Mucosa of descending colon (tissue), 3 donors: ENCODE results near the gene SMARCA2. TPM values are rescaled to one million over a fixed set of nuclear protein-coding genes. Genes with fewer than 3 reads are reported as not detected.

ENCODE experiments used
- ATAC-seq: fragments of 200-7000 bp; cut with Tn5 transposase; one replicate; pipeline ENCODE4 v1.9.1; 2020; ENCODE audit warnings: mild to moderate bottlenecking, moderate library complexity
- DNase-seq, 3 donors: peaks; one replicate each; pipeline ENCODE4 v3.0.0-alpha.2; 2020
- H3K36me3 ChIP-seq: fragments of 200-600 bp; one replicate; pipeline ENCODE4 v1.8.0; 2021; ENCODE audit warnings: low read depth, mild to moderate bottlenecking
- H3K4me1 ChIP-seq: fragments of 200-600 bp; one replicate; pipeline ENCODE4 v1.8.0; 2021; ENCODE audit warnings: low read depth, mild to moderate bottlenecking
- H3K4me3 ChIP-seq: fragments of 200-600 bp; one replicate; pipeline ENCODE4 v1.8.0; 2021; ENCODE audit warnings: mild to moderate bottlenecking
- H3K9me3 ChIP-seq: fragments of 200-600 bp; one replicate; pipeline ENCODE4 v1.8.0; 2021; ENCODE audit warnings: mild to moderate bottlenecking
- intact Hi-C, 2 donors: fragments of 100-400 bp; cut with DNase I in 1 of 2; cut with micrococcal nuclease in 1 of 2; formaldehyde crosslinking; loops; one replicate each; pipeline versions ENCODE4 v1.11.0 to v1.11.1; 2022; cut with DNase I, micrococcal nuclease
- total RNA-seq, 3 donors: library from RNA; stranded (reverse); fragmentation: NEBNext Ultra II Directional in 2 of 3; extraction: Animal tissue kit (Norgen Biotek cat#: 25700) in 2 of 3; gene quantifications; one replicate each; pipeline versions ENCODE4 v1.2.1 to v1.2.4, GENCODE V29; 2021 to 2023
- TF ChIP-seq, protein P1 (sequence below): fragments of 200-600 bp; IDR thresholded peaks from one replicate; pipeline ENCODE4 v1.8.0; 2022; ENCODE audit warnings: antibody characterized with exemption, mild to moderate bottlenecking
- donor health status: DM: no; HTN: no; CAD: no; lungs with moderate emphysema.
- donor health status: DM: no; HTN: no; CAD: no.
- donor health status: DM: no; HTN: yes; CAD: no.

SMARCA2 gene
- total RNA-seq, 3 donors from 2014 or later, result 105 to 131 (median 117) TPM

- peak; percentile 55 for ATAC-seq
- H3K36me3 ChIP-seq, result no peaks in the 10 kb centered on the region
- no peaks in the 10 kb centered on the region for H3K9me3 ChIP-seq
- peak; percentile 84 to 89 (median 89) for DNase-seq
- peaks cover 28% of the 10 kb centered on the region for H3K4me1 ChIP-seq
- TF ChIP-seq, protein P1, sequence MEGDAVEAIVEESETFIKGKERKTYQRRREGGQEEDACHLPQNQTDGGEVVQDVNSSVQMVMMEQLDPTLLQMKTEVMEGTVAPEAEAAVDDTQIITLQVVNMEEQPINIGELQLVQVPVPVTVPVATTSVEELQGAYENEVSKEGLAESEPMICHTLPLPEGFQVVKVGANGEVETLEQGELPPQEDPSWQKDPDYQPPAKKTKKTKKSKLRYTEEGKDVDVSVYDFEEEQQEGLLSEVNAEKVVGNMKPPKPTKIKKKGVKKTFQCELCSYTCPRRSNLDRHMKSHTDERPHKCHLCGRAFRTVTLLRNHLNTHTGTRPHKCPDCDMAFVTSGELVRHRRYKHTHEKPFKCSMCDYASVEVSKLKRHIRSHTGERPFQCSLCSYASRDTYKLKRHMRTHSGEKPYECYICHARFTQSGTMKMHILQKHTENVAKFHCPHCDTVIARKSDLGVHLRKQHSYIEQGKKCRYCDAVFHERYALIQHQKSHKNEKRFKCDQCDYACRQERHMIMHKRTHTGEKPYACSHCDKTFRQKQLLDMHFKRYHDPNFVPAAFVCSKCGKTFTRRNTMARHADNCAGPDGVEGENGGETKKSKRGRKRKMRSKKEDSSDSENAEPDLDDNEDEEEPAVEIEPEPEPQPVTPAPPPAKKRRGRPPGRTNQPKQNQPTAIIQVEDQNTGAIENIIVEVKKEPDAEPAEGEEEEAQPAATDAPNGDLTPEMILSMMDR, result no peak
- intact Hi-C loops, result no loop called here
- H3K4me3 ChIP-seq, result peak overlapping the region; percentile 64
These were observed 1.5 kb downstream of the SMARCA2 start for GRCh38 chr9:2016408-2017330.

GRCh38 chr9:2017331-2018161 lies 2.4 kb downstream of the SMARCA2 start:
- TF ChIP-seq, protein P1, result no peak
- H3K36me3 ChIP-seq, result no peaks in the 10 kb centered on the region
- peaks cover 33% of the 10 kb centered on the region for H3K4me1 ChIP-seq
- no peaks in the 10 kb centered on the region for H3K9me3 ChIP-seq
- peak overlapping the region; percentile 64 for H3K4me3 ChIP-seq
- DNase-seq (peak; percentile 78 to 92 (median 86)), ATAC-seq (peak; percentile 62)
- intact Hi-C loops, result no loop called here

- no peaks in the 10 kb centered on the region for H3K36me3 ChIP-seq
- no peak for ATAC-seq
- no peak for DNase-seq
- no peaks in the 10 kb centered on the region for H3K9me3 ChIP-seq
- peaks cover 40% of the 10 kb centered on the region for H3K4me1 ChIP-seq
- intact Hi-C loops, result no loop called here
- TF ChIP-seq, protein P1, result no peak
- peak overlapping the region; percentile 64 for H3K4me3 ChIP-seq
These were observed 3.1 kb downstream of the SMARCA2 start for GRCh38 chr9:2018162-2018643.

GRCh38 chr9:2018764-2019558 lies 3.8 kb downstream of the SMARCA2 start:
- ATAC-seq, result no peak
- TF ChIP-seq, protein P1, result no peak
- Histone ChIP-seq H3K4me3 (no peak overlapping the region), H3K36me3 (no peaks in the 10 kb centered on the region), H3K4me1 (peaks cover 40% of the 10 kb centered on the region), H3K9me3 (no peaks in the 10 kb centered on the region)
- intact Hi-C loops, result no loop called here
- peak in 1 of 3 donors; percentile 23 for DNase-seq

DNA sequence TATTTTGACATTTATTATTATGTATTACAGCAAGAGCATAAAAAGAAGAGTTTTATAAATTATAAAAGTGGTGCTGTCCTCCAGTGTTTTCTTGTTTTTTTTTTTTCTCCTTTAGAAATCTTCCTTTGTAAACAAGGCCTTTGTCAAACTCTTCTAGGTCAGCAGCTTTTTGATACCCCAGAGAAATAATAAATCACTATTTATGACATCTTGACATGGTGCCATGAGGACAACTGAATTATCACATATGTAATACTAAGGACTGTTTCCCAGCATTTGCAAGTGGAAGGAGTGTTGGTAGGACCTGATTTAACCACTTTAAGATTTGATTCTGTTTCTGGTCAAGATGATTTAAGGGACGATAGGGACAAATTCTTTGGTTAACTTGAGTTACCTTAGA lies 4.6 kb downstream of the SMARCA2 start:
- no peaks in the 10 kb centered on the region for H3K9me3 ChIP-seq
- no peaks in the 10 kb centered on the region for H3K36me3 ChIP-seq
- TF ChIP-seq, protein P1, result no peak
- H3K4me1 ChIP-seq, result peaks cover 36% of the 10 kb centered on the region
- H3K4me3 ChIP-seq, result no peak overlapping the region
- intact Hi-C loops, result no loop called here
- no peak for DNase-seq
- ATAC-seq, result no peak
